Stimulated activated naive B cell treated with anti-CD40 and anti-IgM and Interleukin-4, amounts not matched to agents 10 μg/mL and 1 μg/mL and 100 μg/mL, for 72 hours (primary cell): ENCODE measurements around the gene SAP25.

Experiments used
- ATAC-seq, 2 donors: fragments of 150-1000 bp; cut with Tn5 transposase; replicated peaks; 2 replicates each; pipeline ENCODE4 v1.10.0; 2021; ENCODE audit warnings: moderate library complexity in 1 of 2
- DNase-seq: peaks from one replicate; pipeline ENCODE4 v3.0.0; 2021
- H3K27ac Mint-ChIP-seq: one replicate; pipeline ENCODE4 v1.8.0; 2022; ENCODE audit warnings: mild to moderate bottlenecking, mixed read lengths
- H3K27me3 Mint-ChIP-seq, 2 donors: one replicate each; pipeline ENCODE4 v1.8.0; 2022; ENCODE audit warnings: mixed read lengths in 2 of 2
- H3K36me3 Mint-ChIP-seq, 2 donors: one replicate each; pipeline ENCODE4 v1.8.0; 2022; ENCODE audit warnings: mixed read lengths in 2 of 2, mild to moderate bottlenecking in 1 of 2
- H3K4me1 Mint-ChIP-seq, 2 donors: one replicate each; pipeline ENCODE4 v1.8.0; 2022; ENCODE audit warnings: mixed read lengths in 2 of 2, mild to moderate bottlenecking in 1 of 2
- H3K4me3 Mint-ChIP-seq, 2 donors: one replicate each; pipeline ENCODE4 v1.8.0; 2022; ENCODE audit warnings: mild to moderate bottlenecking in 2 of 2, mixed read lengths in 2 of 2, moderate library complexity in 1 of 2
- H3K9me3 Mint-ChIP-seq, 2 donors: one replicate each; pipeline ENCODE4 v1.8.0; 2022; ENCODE audit warnings: mixed read lengths in 2 of 2, mild to moderate bottlenecking in 1 of 2

SAP25 gene

GRCh38 chr7:100575746-100576383, 2.2 kb upstream of the SAP25 start:
- ATAC-seq (no peak), DNase-seq (no peak)
- H3K9me3 Mint-ChIP-seq: no peaks in the 10 kb centered on the region
- no peak overlapping the region for H3K4me3 Mint-ChIP-seq
- H3K4me1 Mint-ChIP-seq: peaks cover 8 to 11% of the 10 kb centered on the region in 2 donors
- H3K27ac Mint-ChIP-seq: no peak overlapping the region
- H3K36me3 Mint-ChIP-seq: peaks cover 61 to 67% of the 10 kb centered on the region in 2 donors
- H3K27me3 Mint-ChIP-seq: peaks cover 0 to 5% of the 10 kb centered on the region in 2 donors

- H3K27me3 Mint-ChIP-seq: peaks cover 0 to 5% of the 10 kb centered on the region in 2 donors
- H3K4me1 Mint-ChIP-seq: peaks cover 8 to 18% of the 10 kb centered on the region in 2 donors
- no peaks in the 10 kb centered on the region for H3K9me3 Mint-ChIP-seq
- no peak for DNase-seq
- H3K27ac Mint-ChIP-seq: no peak overlapping the region
- H3K36me3 Mint-ChIP-seq: peaks cover 61 to 67% of the 10 kb centered on the region in 2 donors
- no peak for ATAC-seq
- H3K4me3 Mint-ChIP-seq: no peak overlapping the region
Measured at GRCh38 chr7:100575206-100575631, 1.5 kb upstream of the SAP25 start.

- Mint-ChIP-seq H3K36me3 (peaks cover 61 to 65% of the 10 kb centered on the region in 2 donors), H3K4me1 (peaks cover 8 to 23% of the 10 kb centered on the region in 2 donors), H3K27ac (no peak overlapping the region), H3K9me3 (no peaks in the 10 kb centered on the region), H3K27me3 (peaks cover 0 to 5% of the 10 kb centered on the region in 2 donors), H3K4me3 (no peak overlapping the region)
- no peak for ATAC-seq
- DNase-seq: no peak
Measured at GRCh38 chr7:100574362-100575205, 884 bp upstream of the SAP25 start.

- DNase-seq (no peak), ATAC-seq (no peak)
- peaks cover 0 to 5% of the 10 kb centered on the region in 2 donors for H3K27me3 Mint-ChIP-seq
- H3K36me3 Mint-ChIP-seq: peaks cover 50 to 52% of the 10 kb centered on the region in 2 donors
- no peaks in the 10 kb centered on the region for H3K9me3 Mint-ChIP-seq
- H3K4me1 Mint-ChIP-seq: peaks cover 19 to 38% of the 10 kb centered on the region in 2 donors
- H3K27ac Mint-ChIP-seq: no peak overlapping the region
- H3K4me3 Mint-ChIP-seq: no peak overlapping the region
Measured at GRCh38 chr7:100572949-100573675, 588 bp downstream of the SAP25 start.

- Mint-ChIP-seq H3K27me3 (peaks cover 0 to 5% of the 10 kb centered on the region in 2 donors), H3K4me3 (peak overlapping the region in 1 of 2 donors; percentile 6), H3K4me1 (peaks cover 24 to 45% of the 10 kb centered on the region in 2 donors), H3K36me3 (peaks cover 43 to 45% of the 10 kb centered on the region in 2 donors), H3K27ac (peak overlapping the region; percentile 65), H3K9me3 (no peaks in the 10 kb centered on the region)
- ATAC-seq (no peak), DNase-seq (no peak)
Measured at GRCh38 chr7:100572281-100572948, 1.3 kb downstream of the SAP25 start.

- Mint-ChIP-seq H3K36me3 (peaks cover 39 to 42% of the 10 kb centered on the region in 2 donors), H3K27ac (no peak overlapping the region), H3K9me3 (no peaks in the 10 kb centered on the region), H3K27me3 (peaks cover 0 to 5% of the 10 kb centered on the region in 2 donors), H3K4me1 (peaks cover 27 to 49% of the 10 kb centered on the region in 2 donors), H3K4me3 (no peak overlapping the region)
- ATAC-seq (no peak), DNase-seq (no peak)
Measured at GRCh38 chr7:100571829-100572116, 1.9 kb downstream of the SAP25 start.

GRCh38 chr7:100570954-100571828, 2.5 kb downstream of the SAP25 start:
- no peak for ATAC-seq
- no peaks in the 10 kb centered on the region for H3K9me3 Mint-ChIP-seq
- no peak overlapping the region for H3K4me3 Mint-ChIP-seq
- no peak for DNase-seq
- H3K4me1 Mint-ChIP-seq: peaks cover 27 to 49% of the 10 kb centered on the region in 2 donors
- H3K36me3 Mint-ChIP-seq: peaks cover 34 to 39% of the 10 kb centered on the region in 2 donors
- peaks cover 0 to 5% of the 10 kb centered on the region in 2 donors for H3K27me3 Mint-ChIP-seq
- peak overlapping the region; percentile 56 for H3K27ac Mint-ChIP-seq

- peak; percentile 45 to 55 for ATAC-seq
- H3K27me3 Mint-ChIP-seq: peaks cover 0 to 5% of the 10 kb centered on the region in 2 donors
- H3K36me3 Mint-ChIP-seq: peaks cover 31 to 32% of the 10 kb centered on the region in 2 donors
- H3K27ac Mint-ChIP-seq: peak overlapping the region; percentile 80
- peak overlapping the region; percentile 39 to 71 for H3K4me3 Mint-ChIP-seq
- H3K9me3 Mint-ChIP-seq: no peaks in the 10 kb centered on the region
- DNase-seq: no peak
- H3K4me1 Mint-ChIP-seq: peaks cover 27 to 50% of the 10 kb centered on the region in 2 donors
Measured at GRCh38 chr7:100568896-100569844, 4.5 kb downstream of the SAP25 start.

- Mint-ChIP-seq H3K27ac (peak overlapping the region; percentile 21), H3K4me1 (peaks cover 29 to 58% of the 10 kb centered on the region in 2 donors), H3K4me3 (no peak overlapping the region), H3K36me3 (peaks cover 37 to 38% of the 10 kb centered on the region in 2 donors), H3K9me3 (no peaks in the 10 kb centered on the region), H3K27me3 (peaks cover 0 to 5% of the 10 kb centered on the region in 2 donors)
- ATAC-seq: no peak
- DNase-seq: no peak
Measured at GRCh38 chr7:100568176-100568895, 5.4 kb downstream of the SAP25 start.

GRCh38 chr7:100567751-100568175, 5.9 kb downstream of the SAP25 start:
- peak overlapping the region; percentile 37 for H3K27ac Mint-ChIP-seq
- peaks cover 27 to 58% of the 10 kb centered on the region in 2 donors for H3K4me1 Mint-ChIP-seq
- ATAC-seq (no peak), DNase-seq (no peak)
- no peak overlapping the region for H3K4me3 Mint-ChIP-seq
- H3K9me3 Mint-ChIP-seq: no peaks in the 10 kb centered on the region
- peaks cover 0 to 5% of the 10 kb centered on the region in 2 donors for H3K27me3 Mint-ChIP-seq
- peaks cover 38 to 39% of the 10 kb centered on the region in 2 donors for H3K36me3 Mint-ChIP-seq

GRCh38 chr7:100567031-100567730, 6.5 kb downstream of the SAP25 start:
- no peak for ATAC-seq
- Mint-ChIP-seq H3K4me1 (peaks cover 27 to 56% of the 10 kb centered on the region in 2 donors), H3K4me3 (no peak overlapping the region), H3K27ac (peak overlapping the region; percentile 37), H3K9me3 (no peaks in the 10 kb centered on the region), H3K27me3 (peaks cover 0 to 5% of the 10 kb centered on the region in 2 donors), H3K36me3 (peaks cover 38 to 41% of the 10 kb centered on the region in 2 donors)
- no peak for DNase-seq
